Common myeloid progenitor, CD34-positive (primary cell): ENCODE results near the gene CEP85L.

Experiments used
- CTCF ChIA-PET: fragments of 350-600 bp; sonication (Branson Sonifier 250); formaldehyde crosslinking; loops from one replicate; lab custom pipeline; 2021; ENCODE audit warnings: antibody characterized with exemption; lab: Charles Lee
- POLR2A ChIA-PET: fragments of 350-600 bp; sonication (Branson Sonifier 250); formaldehyde crosslinking; loops from one replicate; lab custom pipeline; 2021; ENCODE audit warnings: antibody characterized with exemption; lab: Charles Lee
- DNase-seq, 3 donors: peaks; one replicate each; pipeline versions ENCODE4 v3.0.0 to v3.0.0-alpha.2; 2013
- H3K27ac ChIP-seq, 2 experiments: 1 replicate in 1 of 2; 2 replicates in 1 of 2; pipeline ENCODE4 v1.7.0; 2013; ENCODE audit warnings: inconsistent platforms in 2 of 2, low read length in 2 of 2, mild to moderate bottlenecking in 2 of 2, low read depth in 1 of 2, moderate library complexity in 1 of 2; ENCODE audit not compliant: severe bottlenecking in 2 of 2, insufficient read depth in 1 of 2, poor library complexity in 1 of 2
- H3K27me3 ChIP-seq, 5 experiments: replicated peaks in 2 of 5; 1 replicate in 3 of 5; 2 replicates in 2 of 5; pipeline versions ENCODE4 v1.6.1 to v1.7.0; 2013; ENCODE audit warnings: low read length in 4 of 5, mild to moderate bottlenecking in 2 of 5, moderate library complexity in 2 of 5, inconsistent platforms in 1 of 5; ENCODE audit not compliant: insufficient read depth in 5 of 5, control insufficient read depth in 4 of 5
- H3K36me3 ChIP-seq, 4 experiments: 1 replicate in 2 of 4; 2 replicates in 2 of 4; pipeline versions ENCODE4 v1.6.1 to v1.7.0; 2013; ENCODE audit warnings: low read length in 3 of 4, control low read depth in 1 of 4, mild to moderate bottlenecking in 1 of 4; ENCODE audit not compliant: control insufficient read depth in 4 of 4, insufficient read depth in 4 of 4
- H3K4me1 ChIP-seq, 4 experiments: 1 replicate in 3 of 4; 2 replicates in 1 of 4; pipeline versions ENCODE4 v1.6.1 to v1.7.1; 2013; ENCODE audit warnings: low read length in 3 of 4, mild to moderate bottlenecking in 3 of 4, control low read depth in 1 of 4, inconsistent platforms in 1 of 4, moderate library complexity in 1 of 4; ENCODE audit not compliant: control insufficient read depth in 4 of 4, insufficient read depth in 4 of 4; ENCODE audit errors: control extremely low read depth in 1 of 4
- H3K4me3 ChIP-seq, 7 experiments: 1 replicate in 4 of 7; 2 replicates in 3 of 7; pipeline versions ENCODE4 v1.5.1 to v1.7.0; 2013; ENCODE audit warnings: mild to moderate bottlenecking in 7 of 7, low read length in 6 of 7, moderate library complexity in 6 of 7, inconsistent platforms in 2 of 7, low read depth in 2 of 7, control low read depth in 1 of 7; ENCODE audit not compliant: insufficient read depth in 4 of 7, control insufficient read depth in 1 of 7; ENCODE audit errors: extremely low read depth in 1 of 7
- H3K9me3 ChIP-seq, 5 experiments: 1 replicate in 4 of 5; 2 replicates in 1 of 5; pipeline versions ENCODE4 v1.6.1 to v1.7.1; 2013; ENCODE audit warnings: low read length in 4 of 5, mild to moderate bottlenecking in 2 of 5, inconsistent platforms in 1 of 5, low read depth in 1 of 5, moderate library complexity in 1 of 5; ENCODE audit not compliant: control insufficient read depth in 4 of 5, insufficient read depth in 2 of 5; ENCODE audit errors: control extremely low read depth in 1 of 5
- WGBS: methylation state at CpG from one replicate; pipeline ENCODE4 v1.1.5; 2013; ENCODE audit not compliant: insufficient coverage; 5-methylcytosine and 5-hydroxymethylcytosine counted together

CEP85L gene

GRCh38 chr6:118683881-118684872, 32.8 kb upstream of the CEP85L start:
- H3K4me1 ChIP-seq: peaks cover 0 to 6% (median 0%) of the 10 kb centered on the region in 4 experiments
- H3K36me3 ChIP-seq: no peaks in the 10 kb centered on the region
- no peak overlapping the region for H3K4me3 ChIP-seq
- CTCF ChIA-PET: interaction anchor here (0.8 to 1.6 kb wide), 4 partner anchors 11 to 94 kb away, joined by 3 to 6 read pairs (median 3); no protein-coding TSS in a partner anchor
- 92% methylated on average over 4 of the region's 9 CpGs for WGBS
- no peaks in the 10 kb centered on the region for H3K9me3 ChIP-seq
- H3K27ac ChIP-seq: no peak overlapping the region
- H3K27me3 ChIP-seq: no peaks in the 10 kb centered on the region
- DNase-seq: no peak
- POLR2A ChIA-PET: no interaction called here

- peaks cover 0 to 6% (median 0%) of the 10 kb centered on the region in 4 experiments for H3K4me1 ChIP-seq
- no peak overlapping the region for H3K27ac ChIP-seq
- H3K27me3 ChIP-seq: no peaks in the 10 kb centered on the region
- WGBS: 94% methylated on average over 7 of the region's 9 CpGs
- ChIA-PET POLR2A (no interaction called here), CTCF (no interaction called here)
- H3K36me3 ChIP-seq: no peaks in the 10 kb centered on the region
- H3K9me3 ChIP-seq: no peaks in the 10 kb centered on the region
- no peak overlapping the region for H3K4me3 ChIP-seq
- DNase-seq: no peak
These were observed 29.2 kb upstream of the CEP85L start for GRCh38 chr6:118680452-118681095.

DNA sequence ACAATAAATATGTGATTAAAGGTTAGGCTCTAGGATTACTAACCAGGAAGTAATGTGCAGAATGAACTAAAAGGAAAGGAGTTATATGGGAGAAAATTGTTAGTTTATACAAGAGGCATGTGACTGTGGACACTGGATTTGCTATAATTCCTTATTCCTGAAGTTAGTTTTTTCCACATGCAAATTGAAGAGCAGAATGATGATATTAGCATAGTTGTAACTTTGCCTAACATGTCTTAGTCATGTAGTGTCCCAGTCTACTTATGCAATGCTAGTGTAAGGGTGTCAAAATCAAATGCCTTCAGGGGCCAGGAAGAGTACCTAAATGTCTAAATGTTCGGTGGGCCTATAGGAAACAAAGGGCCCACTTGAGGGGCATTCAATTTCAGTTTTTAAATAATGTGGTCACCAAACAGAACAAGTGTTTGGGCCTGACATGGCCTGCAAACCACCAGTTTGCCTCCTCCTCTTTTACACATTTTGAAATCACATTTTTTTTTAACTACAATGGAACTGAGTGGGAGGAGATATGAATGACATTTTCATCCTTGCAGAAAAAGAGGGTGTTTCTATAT, 28.0 kb upstream of the CEP85L start:
- 88% methylated on average over 1 of the region's 1 CpG for WGBS
- H3K4me1 ChIP-seq: peaks cover 0 to 6% (median 0%) of the 10 kb centered on the region in 4 experiments
- H3K27me3 ChIP-seq: no peaks in the 10 kb centered on the region
- no peaks in the 10 kb centered on the region for H3K36me3 ChIP-seq
- H3K9me3 ChIP-seq: no peaks in the 10 kb centered on the region
- H3K27ac ChIP-seq: no peak overlapping the region
- POLR2A ChIA-PET: interaction anchor here (0.6 kb wide), 1 partner anchor 124 kb away, joined by 3 read pairs; no protein-coding TSS in a partner anchor
- DNase-seq: no peak
- no peak overlapping the region for H3K4me3 ChIP-seq
- CTCF ChIA-PET: no interaction called here

DNA sequence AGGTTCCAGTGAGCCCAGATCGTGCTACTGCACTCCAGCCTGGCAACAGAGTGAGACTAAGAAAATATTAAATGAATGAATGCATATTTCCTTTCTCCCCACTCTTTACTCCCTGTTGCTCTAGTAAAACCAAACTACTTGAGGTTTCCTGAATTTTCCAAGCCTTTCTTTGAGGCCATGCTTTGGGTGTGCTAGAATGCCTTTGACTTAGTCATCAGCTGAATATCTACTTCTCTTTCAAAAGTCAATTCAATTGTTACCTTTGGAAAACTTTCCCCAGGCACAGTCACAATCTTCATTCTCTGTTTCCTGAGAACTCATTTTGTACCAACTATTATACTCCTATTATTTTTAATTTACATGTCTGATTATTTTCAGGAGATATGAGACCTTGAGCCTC, 27.5 kb upstream of the CEP85L start:
- Histone ChIP-seq H3K9me3 (no peaks in the 10 kb centered on the region), H3K4me1 (peaks cover 0 to 1% (median 0%) of the 10 kb centered on the region in 4 experiments), H3K27ac (no peak overlapping the region), H3K4me3 (no peak overlapping the region), H3K27me3 (no peaks in the 10 kb centered on the region), H3K36me3 (no peaks in the 10 kb centered on the region)
- ChIA-PET POLR2A (interaction anchor here (0.6 kb wide), 1 partner anchor 123 kb away, joined by 3 read pairs; no protein-coding TSS in a partner anchor), CTCF (no interaction called here)
- no CpG with 5 or more reads among the region's 1 CpG for WGBS
- DNase-seq: no peak

GRCh38 chr6:118677193-118677592, 25.8 kb upstream of the CEP85L start:
- Histone ChIP-seq H3K36me3 (no peaks in the 10 kb centered on the region), H3K4me3 (no peak overlapping the region), H3K27ac (no peak overlapping the region), H3K9me3 (no peaks in the 10 kb centered on the region), H3K4me1 (no peaks in the 10 kb centered on the region), H3K27me3 (no peaks in the 10 kb centered on the region)
- peak in 1 of 3 donors; percentile 6 for DNase-seq
- 81% methylated on average over 2 of the region's 4 CpGs for WGBS
- ChIA-PET POLR2A (interaction anchor here (0.6 kb wide), 1 partner anchor 11 kb away, joined by 3 read pairs; no protein-coding TSS in a partner anchor), CTCF (no interaction called here)

DNA sequence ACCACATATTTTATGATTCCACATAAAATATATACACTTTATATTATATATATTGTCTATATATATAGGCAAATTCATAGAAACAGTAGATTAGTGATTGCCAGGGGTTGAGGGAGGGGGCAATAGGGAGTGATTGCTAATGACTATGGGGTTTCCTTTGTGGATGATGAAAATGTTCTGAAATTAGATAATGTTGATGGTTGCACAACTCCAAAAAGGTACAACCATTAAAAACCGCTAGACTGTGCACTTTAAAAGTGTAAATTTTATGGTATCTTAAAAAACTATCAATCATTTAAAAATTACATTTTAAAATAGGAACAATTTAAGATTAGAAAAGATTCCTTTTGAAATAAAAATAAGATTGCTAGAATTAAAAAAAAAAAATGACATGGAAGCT, 23.8 kb upstream of the CEP85L start:
- H3K9me3 ChIP-seq: no peaks in the 10 kb centered on the region
- WGBS: no CpG with 5 or more reads among the region's 1 CpG
- CTCF ChIA-PET: no interaction called here
- no peak for DNase-seq
- no peaks in the 10 kb centered on the region for H3K36me3 ChIP-seq
- POLR2A ChIA-PET: no interaction called here
- no peaks in the 10 kb centered on the region for H3K4me1 ChIP-seq
- H3K27me3 ChIP-seq: no peaks in the 10 kb centered on the region
- no peak overlapping the region for H3K27ac ChIP-seq
- no peak overlapping the region for H3K4me3 ChIP-seq
